ENCODE results near the gene RNF150.

Gene RNF150

DNA sequence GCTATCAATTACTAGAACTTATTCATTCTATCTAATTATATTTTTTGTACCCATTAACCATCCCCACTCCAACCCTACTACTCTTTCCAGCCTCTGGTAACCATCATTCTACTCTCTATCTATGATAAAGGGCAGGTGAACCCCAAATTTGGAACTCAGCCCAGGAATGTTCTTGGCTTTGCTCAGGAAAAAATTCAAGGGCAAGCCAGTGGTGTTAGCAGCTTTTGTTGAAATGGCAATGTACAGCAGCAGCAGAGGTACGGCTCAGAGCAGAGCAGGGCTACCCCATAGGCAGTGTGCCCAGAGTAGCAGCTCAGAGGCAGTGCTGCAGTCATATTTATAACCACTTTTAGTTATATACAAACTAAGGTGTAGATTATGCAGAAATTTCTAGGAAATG lies 138.2 kb downstream of the RNF150 start:
- DNase-seq (ENCODE audit: low read depth), result no peak
- no peak overlapping the region for H3K4me3 ChIP-seq (ENCODE audit: low read depth, low read length)
- TF ChIP-seq, protein P1, sequence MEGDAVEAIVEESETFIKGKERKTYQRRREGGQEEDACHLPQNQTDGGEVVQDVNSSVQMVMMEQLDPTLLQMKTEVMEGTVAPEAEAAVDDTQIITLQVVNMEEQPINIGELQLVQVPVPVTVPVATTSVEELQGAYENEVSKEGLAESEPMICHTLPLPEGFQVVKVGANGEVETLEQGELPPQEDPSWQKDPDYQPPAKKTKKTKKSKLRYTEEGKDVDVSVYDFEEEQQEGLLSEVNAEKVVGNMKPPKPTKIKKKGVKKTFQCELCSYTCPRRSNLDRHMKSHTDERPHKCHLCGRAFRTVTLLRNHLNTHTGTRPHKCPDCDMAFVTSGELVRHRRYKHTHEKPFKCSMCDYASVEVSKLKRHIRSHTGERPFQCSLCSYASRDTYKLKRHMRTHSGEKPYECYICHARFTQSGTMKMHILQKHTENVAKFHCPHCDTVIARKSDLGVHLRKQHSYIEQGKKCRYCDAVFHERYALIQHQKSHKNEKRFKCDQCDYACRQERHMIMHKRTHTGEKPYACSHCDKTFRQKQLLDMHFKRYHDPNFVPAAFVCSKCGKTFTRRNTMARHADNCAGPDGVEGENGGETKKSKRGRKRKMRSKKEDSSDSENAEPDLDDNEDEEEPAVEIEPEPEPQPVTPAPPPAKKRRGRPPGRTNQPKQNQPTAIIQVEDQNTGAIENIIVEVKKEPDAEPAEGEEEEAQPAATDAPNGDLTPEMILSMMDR (IDR thresholded peaks at IDR 0.05; ENCODE audit: insufficient read depth, low read depth, low read length, missing control alignments), result no peak

DNA sequence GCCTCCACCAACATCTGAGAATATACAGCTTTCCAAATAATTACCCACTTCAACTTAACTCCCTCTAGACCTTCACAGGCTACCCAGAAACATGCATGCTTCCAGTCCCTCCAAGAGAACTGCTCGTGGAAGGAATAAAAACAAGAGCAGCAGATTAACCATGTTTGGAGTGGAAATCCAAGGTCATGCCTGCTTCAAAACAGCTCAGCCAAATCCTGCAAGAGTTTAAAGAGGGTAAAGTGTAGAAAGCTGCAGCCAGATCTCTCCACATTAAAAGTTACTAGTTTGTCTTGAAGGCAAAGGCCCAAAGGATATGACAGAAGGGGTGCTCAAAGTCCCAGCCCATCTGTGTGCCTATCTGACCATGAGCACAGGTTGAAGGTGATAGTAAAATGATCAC lies 139.3 kb downstream of the RNF150 start:
- no peak overlapping the region for H3K4me3 ChIP-seq (ENCODE audit: low read depth, low read length)
- DNase-seq (ENCODE audit: low read depth), result no peak
- TF ChIP-seq, protein P1 (IDR thresholded peaks at IDR 0.05; ENCODE audit: insufficient read depth, low read depth, low read length, missing control alignments), result no peak

DNA sequence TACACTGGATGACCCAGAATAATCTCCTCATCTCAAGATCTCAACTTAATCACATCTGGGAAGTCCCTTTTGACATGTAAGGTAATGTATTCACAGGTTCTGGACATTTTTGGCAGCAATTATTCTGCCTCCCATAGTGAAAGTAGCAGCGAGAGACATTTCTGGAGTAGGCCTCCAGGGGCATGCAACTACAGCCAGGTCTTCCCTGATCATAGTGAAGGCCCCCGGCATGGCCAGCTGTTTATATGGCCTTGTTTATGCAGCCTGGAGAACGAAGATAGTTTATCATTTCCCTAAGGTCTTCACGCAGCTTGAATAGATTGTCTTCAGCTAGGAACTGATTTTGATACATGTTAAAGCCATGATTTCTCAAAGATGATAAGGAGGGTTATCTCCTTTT lies 139.9 kb downstream of the RNF150 start:
- TF ChIP-seq, protein P1 (IDR thresholded peaks at IDR 0.05; ENCODE audit: insufficient read depth, low read depth, low read length, missing control alignments), result no peak
- DNase-seq (ENCODE audit: low read depth), result no peak
- no peak overlapping the region for H3K4me3 ChIP-seq (ENCODE audit: low read depth, low read length)

DNA sequence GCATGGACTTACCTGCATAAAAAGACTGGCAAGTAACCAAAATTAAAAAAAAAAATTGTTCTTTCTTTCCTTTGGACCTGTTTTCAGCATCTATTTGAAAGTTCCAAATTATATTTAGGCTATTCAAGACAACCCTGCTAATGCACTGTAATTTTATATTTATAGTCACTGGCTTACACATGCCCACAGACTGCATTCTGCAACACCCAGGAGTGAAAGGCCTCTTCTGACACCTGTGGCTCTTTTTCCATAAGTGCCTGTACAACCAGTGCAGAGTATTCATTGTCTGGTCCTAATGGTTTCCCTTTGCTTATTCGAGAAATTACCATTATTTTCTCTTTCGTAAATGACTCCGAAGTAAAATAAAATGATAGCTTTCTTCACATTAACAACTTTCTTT lies 143.3 kb downstream of the RNF150 start:
- TF ChIP-seq, protein P1 (IDR thresholded peaks at IDR 0.05; ENCODE audit: insufficient read depth, low read depth, low read length, missing control alignments), result no peak
- DNase-seq (ENCODE audit: low read depth), result no peak
- H3K4me3 ChIP-seq (ENCODE audit: low read depth, low read length), result no peak overlapping the region

DNA sequence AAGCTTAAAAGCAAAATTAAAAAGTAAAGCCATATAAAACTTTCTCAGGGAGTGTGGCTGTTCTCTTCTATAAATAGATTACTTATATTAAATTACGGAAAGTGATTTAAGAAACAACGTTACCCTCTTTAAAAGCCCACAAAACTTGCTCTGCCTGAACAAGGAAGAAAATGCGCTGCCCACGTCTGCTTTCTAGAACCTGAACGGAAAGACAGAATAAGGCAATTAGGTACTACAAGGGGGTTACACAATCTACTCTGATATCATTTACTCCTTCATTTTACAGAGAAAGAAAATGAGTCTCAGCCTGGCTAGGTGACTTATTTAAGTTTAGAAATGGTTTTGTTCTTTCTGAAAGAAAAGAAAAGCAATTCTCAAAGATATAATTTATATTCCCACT lies 147.2 kb downstream of the RNF150 start:
- TF ChIP-seq, protein P1 (IDR thresholded peaks at IDR 0.05; ENCODE audit: insufficient read depth, low read depth, low read length, missing control alignments), result no peak
- no peak overlapping the region for H3K4me3 ChIP-seq (ENCODE audit: low read depth, low read length)
- DNase-seq (ENCODE audit: low read depth), result no peak

DNA sequence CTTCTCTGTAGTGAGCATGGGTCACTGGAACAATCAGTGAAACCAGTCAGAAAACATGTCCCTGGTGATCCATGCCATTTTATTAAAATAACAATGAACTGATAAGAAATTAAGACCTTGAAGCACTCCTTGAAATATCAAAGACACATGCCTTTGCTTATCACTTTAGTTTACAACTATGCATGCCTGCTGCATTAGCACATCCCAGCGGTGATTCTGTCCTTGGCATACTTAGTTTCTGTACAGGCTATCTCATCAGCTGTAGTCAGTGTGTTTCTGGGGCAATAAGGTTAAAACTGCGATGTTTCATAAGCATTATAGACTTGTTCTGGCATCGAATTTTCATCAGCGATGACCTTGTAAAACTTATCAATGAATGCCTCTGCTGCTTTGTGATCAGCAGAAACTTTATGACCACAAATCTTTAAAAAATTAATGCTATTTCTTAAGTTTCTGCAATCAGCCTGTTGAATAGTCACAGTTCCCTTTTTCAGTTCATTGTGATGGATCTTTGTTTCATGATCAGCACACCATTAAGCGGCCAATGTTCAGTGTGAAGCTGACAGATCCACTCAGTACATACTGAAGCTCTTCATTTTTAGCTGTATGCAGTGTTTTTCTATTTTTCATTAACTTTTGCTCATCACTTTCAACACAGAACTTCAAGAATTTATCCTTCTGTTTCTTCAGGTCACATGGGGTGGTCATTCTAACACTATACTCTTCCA lies 150.5 kb downstream of the RNF150 start:
- TF ChIP-seq, protein P1 (IDR thresholded peaks at IDR 0.05; ENCODE audit: insufficient read depth, low read depth, low read length, missing control alignments), result no peak
- DNase-seq (ENCODE audit: low read depth), result no peak
- no peak overlapping the region for H3K4me3 ChIP-seq (ENCODE audit: low read depth, low read length)

All from GM12865 (cell line).